Liver (tissue), 9 donors: ENCODE results near the gene ABHD6. TPM values are rescaled to one million over a fixed set of nuclear protein-coding genes. Genes with fewer than 3 reads are reported as not detected.
A peak's percentile ranks its signal among the peaks of the same experiment; 100 is the strongest.

Experiments
- DNase-seq: peaks from one replicate; pipeline ENCODE4 v3.0.0-alpha.2; 2017; ENCODE audit warnings: low spot score
- H3K27ac ChIP-seq, 2 donors: one replicate each; pipeline ENCODE4 v1.7.0; 2013; ENCODE audit warnings: inconsistent platforms in 2 of 2, low read length in 2 of 2, control low read depth in 1 of 2, low read depth in 1 of 2, mild to moderate bottlenecking in 1 of 2
- H3K27me3 ChIP-seq, 4 donors: one replicate each; pipeline versions ENCODE4 v1.6.1 to v1.7.0; 2013; ENCODE audit warnings: low read length in 3 of 4, inconsistent platforms in 1 of 4, mild to moderate bottlenecking in 1 of 4, moderate library complexity in 1 of 4; ENCODE audit not compliant: control insufficient read depth in 4 of 4, insufficient read depth in 4 of 4
- H3K36me3 ChIP-seq, 4 donors: one replicate each; pipeline versions ENCODE4 v1.6.1 to v1.7.0; 2013; ENCODE audit warnings: low read length in 3 of 4, mild to moderate bottlenecking in 3 of 4, low read depth in 1 of 4, moderate library complexity in 1 of 4; ENCODE audit not compliant: control insufficient read depth in 4 of 4, insufficient read depth in 3 of 4
- H3K4me1 ChIP-seq, 4 donors: one replicate each; pipeline versions ENCODE4 v1.6.1 to v1.7.0; 2013; ENCODE audit warnings: low read length in 3 of 4, mild to moderate bottlenecking in 3 of 4, moderate library complexity in 1 of 4; ENCODE audit not compliant: control insufficient read depth in 4 of 4, insufficient read depth in 4 of 4
- H3K4me3 ChIP-seq, 3 donors: one replicate each; pipeline versions ENCODE4 v1.6.1 to v1.7.0; 2013; ENCODE audit warnings: low read length in 3 of 3, control low read depth in 1 of 3, low read depth in 1 of 3, mild to moderate bottlenecking in 1 of 3
- H3K9ac ChIP-seq, 2 donors: one replicate each; pipeline ENCODE4 v1.7.0; 2013; ENCODE audit warnings: low read length in 2 of 2, mild to moderate bottlenecking in 2 of 2, moderate library complexity in 2 of 2, control low read depth in 1 of 2, low read depth in 1 of 2
- H3K9me3 ChIP-seq, 4 donors: one replicate each; pipeline versions ENCODE4 v1.6.1 to v1.7.0; 2013; ENCODE audit warnings: low read length in 3 of 4; ENCODE audit not compliant: control insufficient read depth in 4 of 4
- EGR1 ChIP-seq, 2 donors: IDR thresholded peaks; 2 replicates each; pipeline ENCODE4 v1.6.1; 2016 to 2018; ENCODE audit warnings: antibody characterized with exemption in 2 of 2, low read depth in 2 of 2
- FOXA1 ChIP-seq: IDR thresholded peaks from 2 replicates; pipeline ENCODE4 v1.6.1; 2016; ENCODE audit warnings: antibody characterized with exemption
- FOXA2 ChIP-seq: IDR thresholded peaks from 2 replicates; pipeline ENCODE4 v1.6.1; 2016; ENCODE audit warnings: antibody characterized with exemption
- GABPA ChIP-seq, 2 donors: IDR thresholded peaks in 1 of 2; conservative IDR thresholded peaks in 1 of 2; 2 replicates each; pipeline ENCODE4 v1.6.1; 2016; ENCODE audit warnings: antibody characterized with exemption in 2 of 2, mild to moderate bottlenecking in 1 of 2, moderate library complexity in 1 of 2
- HNF4A ChIP-seq, 2 donors: conservative IDR thresholded peaks; 2 replicates each; pipeline ENCODE4 v1.6.1; 2016; ENCODE audit warnings: antibody characterized with exemption in 2 of 2, mild to moderate bottlenecking in 2 of 2
- HNF4G ChIP-seq: IDR thresholded peaks from 2 replicates; pipeline ENCODE4 v1.6.1; 2016; ENCODE audit warnings: antibody characterized with exemption
- JUND ChIP-seq, 2 donors: IDR thresholded peaks; 2 replicates each; pipeline ENCODE4 v1.6.1; 2016; ENCODE audit warnings: antibody characterized with exemption in 2 of 2
- NR2F2 ChIP-seq: IDR thresholded peaks from 2 replicates; pipeline ENCODE4 v1.6.1; 2016; ENCODE audit warnings: antibody characterized with exemption
- RAD21 ChIP-seq, 2 donors: IDR thresholded peaks; 2 replicates each; pipeline ENCODE4 v1.6.1; 2016; ENCODE audit warnings: antibody characterized with exemption in 2 of 2, mild to moderate bottlenecking in 2 of 2
- RXRA ChIP-seq, 2 donors: IDR thresholded peaks; 2 replicates each; pipeline ENCODE4 v1.6.1; 2017 to 2018; ENCODE audit warnings: antibody characterized with exemption in 2 of 2, mild to moderate bottlenecking in 1 of 2
- SP1 ChIP-seq: IDR thresholded peaks from 2 replicates; pipeline ENCODE4 v1.6.1; 2018; ENCODE audit warnings: antibody characterized with exemption, mild to moderate bottlenecking
- TAF1 ChIP-seq: conservative IDR thresholded peaks from 2 replicates; pipeline ENCODE4 v1.6.1; 2016; ENCODE audit warnings: antibody characterized with exemption, mild to moderate bottlenecking
- YY1 ChIP-seq: IDR thresholded peaks from 2 replicates; pipeline ENCODE4 v1.6.1; 2016; ENCODE audit warnings: antibody characterized with exemption, mild to moderate bottlenecking
- WGBS: extraction: QIAGEN DNeasy Blood & Tissue Kit; methylation state at CpG from one replicate; pipeline ENCODE4 v1.1.7; 2013; 5-methylcytosine and 5-hydroxymethylcytosine counted together
- polyA plus RNA-seq, 2 donors: library from polyadenylated mRNA; stranded (reverse) in 1 of 2; unstranded in 1 of 2; fragments of 200-250 nt in 1 of 2; fragments of >200 nt in 1 of 2; fragmentation: Nextera tagmentation in 1 of 2; extraction: Ambion mirVana in 1 of 2; gene quantifications; one replicate each; pipeline versions ENCODE4 v1.2.1 to v1.2.3, GENCODE V29; 2013 to 2015
- total RNA-seq, 2 donors: library from RNA; depleted of rRNA; stranded (reverse); fragments of >200 nt; gene quantifications; one replicate each; pipeline ENCODE4 v1.2.3, GENCODE V29; 2014
- TF ChIP-seq, protein P1 (sequence below): IDR thresholded peaks from 2 replicates; pipeline ENCODE4 v1.6.1; 2016; ENCODE audit warnings: antibody characterized with exemption
- TF ChIP-seq, protein P2 (sequence below): IDR thresholded peaks from 2 replicates; pipeline ENCODE4 v1.6.1; 2016; ENCODE audit warnings: antibody characterized with exemption
- TF ChIP-seq, protein P3 (sequence below): IDR thresholded peaks from 2 replicates; pipeline ENCODE4 v1.6.1; 2016; ENCODE audit warnings: antibody characterized with exemption
- TF ChIP-seq, protein P4 (sequence below): fragments of 150-350 bp; IDR thresholded peaks from 2 replicates; pipeline ENCODE4 v1.5.1; 2017; ENCODE audit warnings: improper control_type of control experiment, low read depth, low read length; ENCODE audit not compliant: missing input control
- TF ChIP-seq, protein P5 (sequence below): IDR thresholded peaks from 2 replicates; pipeline ENCODE4 v1.6.1; 2016; ENCODE audit warnings: antibody characterized with exemption, mild to moderate bottlenecking
- donor health status: healthy.
- donor health status: healthy.
- donor health status: healthy.
- donor health status: healthy.
- donor health status: healthy.

ABHD6 gene
- total and polyA plus RNA-seq, 4 donors, result 19.8 to 60.9 (median 38.3) TPM

DNA sequence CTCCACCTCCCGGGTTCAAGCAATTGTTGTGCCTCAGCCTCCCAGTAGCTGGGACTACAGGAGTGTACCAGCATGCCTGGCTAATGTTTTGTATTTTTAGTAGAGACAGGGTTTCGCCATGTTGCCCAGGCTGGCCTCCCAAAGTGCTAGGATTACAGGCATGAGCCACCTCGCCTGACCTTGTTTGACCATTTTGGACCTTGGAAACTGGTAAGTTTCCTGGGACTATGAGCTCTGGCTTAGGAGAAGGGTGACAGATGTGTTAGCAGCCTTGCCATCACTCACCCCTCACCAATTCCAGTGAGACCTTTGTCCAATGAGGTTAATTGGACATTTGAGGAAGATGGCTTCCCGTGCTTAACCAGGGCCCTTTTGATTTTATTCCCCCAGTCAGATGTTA, 46.7 kb upstream of the ABHD6 start:
- 51% methylated on average over 4 of the region's 4 CpGs for WGBS
- no peak overlapping the region for H3K9ac ChIP-seq
- no peaks in the 10 kb centered on the region for H3K36me3 ChIP-seq
- H3K27me3 ChIP-seq, result no peaks in the 10 kb centered on the region
- TF ChIP-seq NR2F2 (peak; percentile 3), TAF1 (no peak), HNF4A (conservative IDR thresholded peaks at IDR 0.05) (peak; percentile 92 to 93), FOXA2 (no peak), YY1 (peak; percentile 65), HNF4G (peak; percentile 72), GABPA (IDR thresholded peaks at IDR 0.05 in 1 of 2, conservative IDR thresholded peaks at IDR 0.05 in 1 of 2) (no peak), RAD21 (IDR thresholded peaks at IDR 0.05) (peak in 1 of 2 donors; percentile 25), SP1 (peak; percentile 78), RXRA (IDR thresholded peaks at IDR 0.05) (peak; percentile 81 to 93), FOXA1 (no peak), EGR1 (IDR thresholded peaks at IDR 0.05; ENCODE audit: low read depth in 2 of 2) (no peak), JUND (IDR thresholded peaks at IDR 0.05) (no peak)
- TF ChIP-seq, protein P1, sequence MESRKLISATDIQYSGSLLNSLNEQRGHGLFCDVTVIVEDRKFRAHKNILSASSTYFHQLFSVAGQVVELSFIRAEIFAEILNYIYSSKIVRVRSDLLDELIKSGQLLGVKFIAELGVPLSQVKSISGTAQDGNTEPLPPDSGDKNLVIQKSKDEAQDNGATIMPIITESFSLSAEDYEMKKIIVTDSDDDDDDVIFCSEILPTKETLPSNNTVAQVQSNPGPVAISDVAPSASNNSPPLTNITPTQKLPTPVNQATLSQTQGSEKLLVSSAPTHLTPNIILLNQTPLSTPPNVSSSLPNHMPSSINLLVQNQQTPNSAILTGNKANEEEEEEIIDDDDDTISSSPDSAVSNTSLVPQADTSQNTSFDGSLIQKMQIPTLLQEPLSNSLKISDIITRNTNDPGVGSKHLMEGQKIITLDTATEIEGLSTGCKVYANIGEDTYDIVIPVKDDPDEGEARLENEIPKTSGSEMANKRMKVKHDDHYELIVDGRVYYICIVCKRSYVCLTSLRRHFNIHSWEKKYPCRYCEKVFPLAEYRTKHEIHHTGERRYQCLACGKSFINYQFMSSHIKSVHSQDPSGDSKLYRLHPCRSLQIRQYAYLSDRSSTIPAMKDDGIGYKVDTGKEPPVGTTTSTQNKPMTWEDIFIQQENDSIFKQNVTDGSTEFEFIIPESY, result no peak
- TF ChIP-seq, protein P2, sequence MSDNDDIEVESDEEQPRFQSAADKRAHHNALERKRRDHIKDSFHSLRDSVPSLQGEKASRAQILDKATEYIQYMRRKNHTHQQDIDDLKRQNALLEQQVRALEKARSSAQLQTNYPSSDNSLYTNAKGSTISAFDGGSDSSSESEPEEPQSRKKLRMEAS, result peak; percentile 31
- TF ChIP-seq, protein P3, sequence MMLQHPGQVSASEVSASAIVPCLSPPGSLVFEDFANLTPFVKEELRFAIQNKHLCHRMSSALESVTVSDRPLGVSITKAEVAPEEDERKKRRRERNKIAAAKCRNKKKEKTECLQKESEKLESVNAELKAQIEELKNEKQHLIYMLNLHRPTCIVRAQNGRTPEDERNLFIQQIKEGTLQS, result peak; percentile 30
- TF ChIP-seq, protein P4, sequence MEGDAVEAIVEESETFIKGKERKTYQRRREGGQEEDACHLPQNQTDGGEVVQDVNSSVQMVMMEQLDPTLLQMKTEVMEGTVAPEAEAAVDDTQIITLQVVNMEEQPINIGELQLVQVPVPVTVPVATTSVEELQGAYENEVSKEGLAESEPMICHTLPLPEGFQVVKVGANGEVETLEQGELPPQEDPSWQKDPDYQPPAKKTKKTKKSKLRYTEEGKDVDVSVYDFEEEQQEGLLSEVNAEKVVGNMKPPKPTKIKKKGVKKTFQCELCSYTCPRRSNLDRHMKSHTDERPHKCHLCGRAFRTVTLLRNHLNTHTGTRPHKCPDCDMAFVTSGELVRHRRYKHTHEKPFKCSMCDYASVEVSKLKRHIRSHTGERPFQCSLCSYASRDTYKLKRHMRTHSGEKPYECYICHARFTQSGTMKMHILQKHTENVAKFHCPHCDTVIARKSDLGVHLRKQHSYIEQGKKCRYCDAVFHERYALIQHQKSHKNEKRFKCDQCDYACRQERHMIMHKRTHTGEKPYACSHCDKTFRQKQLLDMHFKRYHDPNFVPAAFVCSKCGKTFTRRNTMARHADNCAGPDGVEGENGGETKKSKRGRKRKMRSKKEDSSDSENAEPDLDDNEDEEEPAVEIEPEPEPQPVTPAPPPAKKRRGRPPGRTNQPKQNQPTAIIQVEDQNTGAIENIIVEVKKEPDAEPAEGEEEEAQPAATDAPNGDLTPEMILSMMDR, result no peak
- TF ChIP-seq, protein P5, sequence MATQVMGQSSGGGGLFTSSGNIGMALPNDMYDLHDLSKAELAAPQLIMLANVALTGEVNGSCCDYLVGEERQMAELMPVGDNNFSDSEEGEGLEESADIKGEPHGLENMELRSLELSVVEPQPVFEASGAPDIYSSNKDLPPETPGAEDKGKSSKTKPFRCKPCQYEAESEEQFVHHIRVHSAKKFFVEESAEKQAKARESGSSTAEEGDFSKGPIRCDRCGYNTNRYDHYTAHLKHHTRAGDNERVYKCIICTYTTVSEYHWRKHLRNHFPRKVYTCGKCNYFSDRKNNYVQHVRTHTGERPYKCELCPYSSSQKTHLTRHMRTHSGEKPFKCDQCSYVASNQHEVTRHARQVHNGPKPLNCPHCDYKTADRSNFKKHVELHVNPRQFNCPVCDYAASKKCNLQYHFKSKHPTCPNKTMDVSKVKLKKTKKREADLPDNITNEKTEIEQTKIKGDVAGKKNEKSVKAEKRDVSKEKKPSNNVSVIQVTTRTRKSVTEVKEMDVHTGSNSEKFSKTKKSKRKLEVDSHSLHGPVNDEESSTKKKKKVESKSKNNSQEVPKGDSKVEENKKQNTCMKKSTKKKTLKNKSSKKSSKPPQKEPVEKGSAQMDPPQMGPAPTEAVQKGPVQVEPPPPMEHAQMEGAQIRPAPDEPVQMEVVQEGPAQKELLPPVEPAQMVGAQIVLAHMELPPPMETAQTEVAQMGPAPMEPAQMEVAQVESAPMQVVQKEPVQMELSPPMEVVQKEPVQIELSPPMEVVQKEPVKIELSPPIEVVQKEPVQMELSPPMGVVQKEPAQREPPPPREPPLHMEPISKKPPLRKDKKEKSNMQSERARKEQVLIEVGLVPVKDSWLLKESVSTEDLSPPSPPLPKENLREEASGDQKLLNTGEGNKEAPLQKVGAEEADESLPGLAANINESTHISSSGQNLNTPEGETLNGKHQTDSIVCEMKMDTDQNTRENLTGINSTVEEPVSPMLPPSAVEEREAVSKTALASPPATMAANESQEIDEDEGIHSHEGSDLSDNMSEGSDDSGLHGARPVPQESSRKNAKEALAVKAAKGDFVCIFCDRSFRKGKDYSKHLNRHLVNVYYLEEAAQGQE, result peak; percentile 17
- H3K4me1 ChIP-seq, result peaks cover 28 to 77% (median 63%) of the 10 kb centered on the region in 4 donors
- no peaks in the 10 kb centered on the region for H3K9me3 ChIP-seq
- peak overlapping the region; percentile 37 to 70 for H3K27ac ChIP-seq
- H3K4me3 ChIP-seq, result no peak overlapping the region
- no peak for DNase-seq
